A673 (cell line): ENCODE results near the gene BARHL2. TPM values are rescaled to one million over a fixed set of nuclear protein-coding genes. Genes with fewer than 3 reads are reported as not detected.

Experiments
- BruUV-seq: library from RNA; stranded (reverse); fragments of 400-500 nt; replicated peaks from 2 replicates; lab custom pipeline; 2021; lab: Mats Ljungman, UMichigan
- CTCF ChIA-PET: fragments of 300-600 bp; sonication (Branson Sonifier 250); formaldehyde crosslinking; loops from one replicate; lab custom pipeline; 2022; ENCODE audit warnings: antibody characterized with exemption; lab: Charles Lee
- POLR2A ChIA-PET: fragments of 300-600 bp; sonication (Branson Sonifier 250); formaldehyde crosslinking; loops from one replicate; lab custom pipeline; 2022; ENCODE audit warnings: antibody characterized with exemption; ENCODE audit not compliant: low non-redundant PET; lab: Charles Lee
- DNase-seq: peaks from one replicate; pipeline ENCODE4 v3.0.0-alpha.2; 2015; ENCODE audit warnings: low spot score
- H3K27ac ChIP-seq: fragments of 200-600 bp; sonication (generic); 2 replicates; pipeline ENCODE4 v1.5.1; 2016; ENCODE audit warnings: mixed run types, low read depth, mild to moderate bottlenecking, mixed read lengths, antibody characterized with exemption, low read length; ENCODE audit not compliant: poor library complexity, severe bottlenecking
- H3K27me3 ChIP-seq: fragments of 200-600 bp; sonication (generic); replicated peaks from 2 replicates; pipeline ENCODE4 v1.6.1; 2017; ENCODE audit warnings: mixed run types, low read depth, mild to moderate bottlenecking, mixed read lengths, antibody characterized with exemption, low read length; ENCODE audit not compliant: insufficient read depth, poor library complexity
- H3K36me3 ChIP-seq: fragments of 200-600 bp; sonication (generic); 2 replicates; pipeline ENCODE4 v1.6.1; 2016; ENCODE audit warnings: mixed run types, mild to moderate bottlenecking, mixed read lengths, antibody characterized with exemption, low read length; ENCODE audit not compliant: insufficient read depth, poor library complexity, severe bottlenecking
- H3K4me1 ChIP-seq: fragments of 200-600 bp; sonication (generic); 2 replicates; pipeline ENCODE4 v1.6.1; 2017; ENCODE audit warnings: mixed run types, mild to moderate bottlenecking, mixed read lengths, antibody characterized with exemption, low read length; ENCODE audit not compliant: insufficient read depth, poor library complexity, severe bottlenecking
- H3K4me3 ChIP-seq: fragments of 200-600 bp; sonication (generic); 2 replicates; pipeline ENCODE4 v1.5.1; 2016; ENCODE audit warnings: low read depth, mixed run types, mild to moderate bottlenecking, mixed read lengths, low read length; ENCODE audit not compliant: poor library complexity, severe bottlenecking
- H3K9me3 ChIP-seq: fragments of 200-600 bp; sonication (generic); 2 replicates; pipeline ENCODE4 v1.6.1; 2016; ENCODE audit warnings: mixed run types, low read depth, mild to moderate bottlenecking, mixed read lengths, antibody characterized with exemption, low read length; ENCODE audit not compliant: poor library complexity, severe bottlenecking
- EZH2 ChIP-seq: fragments of 200-600 bp; sonication (generic); IDR thresholded peaks from 2 replicates; pipeline ENCODE4 v1.6.1; 2017; ENCODE audit warnings: borderline replicate concordance, low read depth, mild to moderate bottlenecking, mixed read lengths, antibody characterized with exemption, low read length; ENCODE audit not compliant: poor library complexity, severe bottlenecking
- intact Hi-C: fragments of 100-400 bp; cut with micrococcal nuclease; formaldehyde crosslinking; loops from one replicate; pipeline ENCODE4 v1.10.0; 2022; ENCODE audit not compliant: unreplicated experiment
- total RNA-seq: library from RNA; stranded (reverse); gene quantifications from 2 replicates; pipeline ENCODE4 v1.2.3, GENCODE V29; 2021
- TF ChIP-seq, protein P1 (sequence below): fragments of 300-800, 200-600 bp; sonication (generic); conservative IDR thresholded peaks from 2 replicates; pipeline ENCODE4 v1.5.1; 2017; ENCODE audit warnings: low read depth, mild to moderate bottlenecking, antibody characterized with exemption, low read length, moderate library complexity, mixed read lengths

BARHL2 gene
- total RNA-seq, 1 experiment from 2014 or later, result 120 TPM

DNA sequence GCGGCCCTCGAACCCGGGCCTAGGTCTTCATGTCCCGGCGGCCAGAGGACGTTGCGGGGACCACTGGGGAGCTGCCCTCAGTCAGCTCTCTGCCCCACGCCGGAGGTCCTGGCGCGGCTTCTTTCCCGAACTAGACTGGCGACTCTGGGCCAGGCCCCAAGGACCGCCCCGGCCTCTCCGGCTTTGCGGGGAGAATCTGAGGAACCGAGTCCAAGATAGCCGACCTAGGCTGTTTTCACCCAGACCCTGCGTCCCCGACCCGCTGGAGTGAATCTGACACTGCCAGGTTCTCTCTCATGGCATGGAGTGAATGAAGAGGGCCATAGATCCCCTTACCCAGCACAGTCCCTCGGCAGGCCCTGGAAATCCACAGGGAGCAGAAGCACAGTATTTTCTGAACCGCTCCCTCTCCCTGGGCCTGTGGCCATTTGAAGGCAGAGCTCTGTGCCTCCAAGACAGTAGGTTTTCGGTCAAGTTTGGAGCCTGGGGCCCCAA is 9.9 kb upstream of the BARHL2 start:
- Histone ChIP-seq H3K4me3 (no peak overlapping the region), H3K36me3 (no peaks in the 10 kb centered on the region), H3K4me1 (peaks cover 43% of the 10 kb centered on the region), H3K9me3 (no peaks in the 10 kb centered on the region), H3K27me3 (no peaks in the 10 kb centered on the region), H3K27ac (no peak overlapping the region)
- intact Hi-C loops, result loop anchor here (10.0 kb wide), 1 partner anchor 548 kb away; no protein-coding TSS in a partner anchor
- ChIA-PET CTCF (no interaction called here), POLR2A (no interaction called here)
- TF ChIP-seq, protein P1, sequence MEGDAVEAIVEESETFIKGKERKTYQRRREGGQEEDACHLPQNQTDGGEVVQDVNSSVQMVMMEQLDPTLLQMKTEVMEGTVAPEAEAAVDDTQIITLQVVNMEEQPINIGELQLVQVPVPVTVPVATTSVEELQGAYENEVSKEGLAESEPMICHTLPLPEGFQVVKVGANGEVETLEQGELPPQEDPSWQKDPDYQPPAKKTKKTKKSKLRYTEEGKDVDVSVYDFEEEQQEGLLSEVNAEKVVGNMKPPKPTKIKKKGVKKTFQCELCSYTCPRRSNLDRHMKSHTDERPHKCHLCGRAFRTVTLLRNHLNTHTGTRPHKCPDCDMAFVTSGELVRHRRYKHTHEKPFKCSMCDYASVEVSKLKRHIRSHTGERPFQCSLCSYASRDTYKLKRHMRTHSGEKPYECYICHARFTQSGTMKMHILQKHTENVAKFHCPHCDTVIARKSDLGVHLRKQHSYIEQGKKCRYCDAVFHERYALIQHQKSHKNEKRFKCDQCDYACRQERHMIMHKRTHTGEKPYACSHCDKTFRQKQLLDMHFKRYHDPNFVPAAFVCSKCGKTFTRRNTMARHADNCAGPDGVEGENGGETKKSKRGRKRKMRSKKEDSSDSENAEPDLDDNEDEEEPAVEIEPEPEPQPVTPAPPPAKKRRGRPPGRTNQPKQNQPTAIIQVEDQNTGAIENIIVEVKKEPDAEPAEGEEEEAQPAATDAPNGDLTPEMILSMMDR, result no peak
- no peak for TF ChIP-seq EZH2
- no TSS peak for BruUV-seq
- no peak for DNase-seq

- Histone ChIP-seq H3K36me3 (no peaks in the 10 kb centered on the region), H3K4me3 (no peak overlapping the region), H3K9me3 (no peaks in the 10 kb centered on the region), H3K27ac (no peak overlapping the region), H3K4me1 (peaks cover 44% of the 10 kb centered on the region), H3K27me3 (no peaks in the 10 kb centered on the region)
- ChIA-PET POLR2A (no interaction called here), CTCF (interaction anchor here (0.7 kb wide), 1 partner anchor 44 kb away, joined by 3 read pairs; no protein-coding TSS in a partner anchor)
- TF ChIP-seq EZH2, result no peak
- TF ChIP-seq, protein P1, result no peak
- no TSS peak for BruUV-seq
- DNase-seq, result no peak
- intact Hi-C loops, result loop anchor here (10.0 kb wide), 1 partner anchor 548 kb away; no protein-coding TSS in a partner anchor
Observed at GRCh38 chr1:90726425-90726985, 9.4 kb upstream of the BARHL2 start.

DNA sequence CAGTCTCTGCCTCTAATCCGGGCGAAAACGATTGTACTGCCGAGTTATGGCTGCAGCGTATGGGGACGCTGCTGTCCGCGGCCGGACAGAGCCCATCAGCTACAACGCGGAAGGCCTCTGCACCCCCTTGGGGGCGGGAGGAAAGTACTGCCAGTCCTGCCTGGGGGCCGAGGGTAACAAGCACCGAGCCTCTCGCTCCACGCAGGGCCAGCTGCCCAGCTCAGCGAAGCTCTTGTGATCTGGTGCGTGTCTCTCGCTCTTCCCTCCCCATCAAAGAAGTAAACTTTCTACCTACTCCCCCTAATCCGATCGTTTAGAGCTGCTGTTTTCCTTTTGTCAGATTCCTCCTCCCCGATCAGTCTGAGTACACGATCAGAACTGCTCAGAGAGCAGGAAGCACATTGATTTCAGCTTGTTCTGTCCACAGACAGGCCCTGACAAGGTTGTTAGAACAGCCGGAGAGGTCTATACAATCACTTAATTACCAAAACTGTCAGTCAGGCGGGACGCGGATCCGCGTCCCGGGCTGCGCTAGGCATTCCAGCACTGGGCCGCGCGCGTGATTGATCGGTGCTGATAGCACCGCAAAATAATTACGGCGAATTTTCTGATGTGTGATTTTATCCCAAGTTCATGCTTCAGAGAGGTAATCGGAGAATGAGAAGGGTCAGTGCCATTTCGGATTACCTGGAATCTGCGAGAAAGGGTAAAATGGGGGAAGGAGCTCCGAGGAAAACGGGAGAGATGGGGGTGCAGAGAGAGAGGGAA is 8.7 kb upstream of the BARHL2 start:
- DNase-seq, result no peak
- no peak overlapping the region for H3K27ac ChIP-seq
- H3K4me3 ChIP-seq, result peak overlapping the region; percentile 53
- intact Hi-C loops, result loop anchor here (10.0 kb wide), 1 partner anchor 549 kb away; no protein-coding TSS in a partner anchor
- ChIA-PET CTCF (interaction anchor here (0.7 kb wide), 1 partner anchor 44 kb away, joined by 3 read pairs; no protein-coding TSS in a partner anchor), POLR2A (no interaction called here)
- H3K9me3 ChIP-seq, result no peaks in the 10 kb centered on the region
- H3K27me3 ChIP-seq, result no peaks in the 10 kb centered on the region
- TF ChIP-seq, protein P1, result no peak
- TF ChIP-seq EZH2, result no peak
- no peaks in the 10 kb centered on the region for H3K36me3 ChIP-seq
- H3K4me1 ChIP-seq, result peaks cover 39% of the 10 kb centered on the region
- no TSS peak for BruUV-seq
